Measurements from ENCODE around the gene HAO1. TPM values are rescaled to one million over a fixed set of nuclear protein-coding genes. Genes with fewer than 3 reads are reported as not detected.

The HAO1 gene
- total and polyA plus RNA-seq, 2 of the 13 experiments (the other 11 are each of a cell fraction or from before 2014, with no cell fraction given), result 0.03 TPM; not detected in 1

DNA sequence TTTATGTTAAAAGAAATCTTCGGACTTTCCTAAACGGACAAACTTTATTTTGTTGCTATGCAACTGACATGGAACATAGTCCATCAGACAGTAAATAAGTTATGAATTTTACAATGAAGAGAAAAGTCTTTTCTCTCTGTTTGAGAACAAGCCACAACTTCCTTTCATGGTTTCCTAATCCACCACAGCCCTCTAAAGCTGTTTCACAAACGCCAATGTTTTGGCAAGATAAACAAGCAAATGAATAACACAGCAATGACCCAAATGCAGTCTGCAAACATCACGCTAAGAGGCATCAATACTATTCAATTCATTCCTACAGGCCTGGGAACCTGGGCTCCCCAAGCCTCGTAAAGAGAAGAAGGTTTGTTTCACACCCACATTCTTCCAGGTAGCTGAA lies 60.4 kb downstream of the HAO1 start (continued):
- TF ChIP-seq ZSCAN21 (CRISPR knock-in tag; IDR thresholded peaks at IDR 0.05; ENCODE audit: borderline replicate concordance) (no peak), SETDB1 (CRISPR knock-in tag; IDR thresholded peaks at IDR 0.05; ENCODE audit: borderline replicate concordance) (no peak), ZBTB37 (CRISPR knock-in tag; IDR thresholded peaks at IDR 0.05) (peak; percentile 78; the same call in 1 of the 2 replicates), SMYD3 (CRISPR knock-in tag; IDR thresholded peaks at IDR 0.05) (no peak), SOX6 (IDR thresholded peaks at IDR 0.05) (no peak), SOX6 (CRISPR knock-in tag; IDR thresholded peaks at IDR 0.05) (peak; percentile 51; the same call in 1 of the 2 replicates), ZNF747 (CRISPR knock-in tag; IDR thresholded peaks at IDR 0.05; ENCODE audit: borderline replicate concordance) (no peak), NCOA2 (CRISPR knock-in tag; IDR thresholded peaks at IDR 0.05) (no peak), ZNF607 (CRISPR knock-in tag; IDR thresholded peaks at IDR 0.05; ENCODE audit: borderline replicate concordance) (no peak), RBM39 (IDR thresholded peaks at IDR 0.05; ENCODE audit: low read depth, low read length, poor library complexity, severe bottlenecking) (no peak), TAF1 (CRISPR knock-in tag; IDR thresholded peaks at IDR 0.05) (no peak), KDM4B (CRISPR knock-in tag; IDR thresholded peaks at IDR 0.05) (no peak), BCL6 (CRISPR knock-in tag; IDR thresholded peaks at IDR 0.05) (peak; percentile 23; the same call in 1 of the 2 replicates), ZNF101 (CRISPR knock-in tag; IDR thresholded peaks at IDR 0.05; ENCODE audit: borderline replicate concordance, low read depth) (no peak), MIXL1 (CRISPR knock-in tag; IDR thresholded peaks at IDR 0.05) (no peak), POGZ (CRISPR knock-in tag; IDR thresholded peaks at IDR 0.05) (no peak), PHF5A (CRISPR knock-in tag; IDR thresholded peaks at IDR 0.05; ENCODE audit: low read depth, unreplicated experiment) (no peak), ATRX (CRISPR knock-in tag; IDR thresholded peaks at IDR 0.05; ENCODE audit: borderline replicate concordance) (no peak), CBX1 (IDR thresholded peaks at IDR 0.05; ENCODE audit: low read depth) (no peak), ZNF615 (CRISPR knock-in tag; IDR thresholded peaks at IDR 0.05; ENCODE audit: borderline replicate concordance) (no peak), NFE2 (CRISPR knock-in tag; IDR thresholded peaks at IDR 0.05) (no peak), NR1H2 (CRISPR knock-in tag; IDR thresholded peaks at IDR 0.05; ENCODE audit: borderline replicate concordance, low read depth) (no peak), ZNF614 (CRISPR knock-in tag; IDR thresholded peaks at IDR 0.05; ENCODE audit: borderline replicate concordance) (no peak)
- TF ChIP-seq, protein P1, sequence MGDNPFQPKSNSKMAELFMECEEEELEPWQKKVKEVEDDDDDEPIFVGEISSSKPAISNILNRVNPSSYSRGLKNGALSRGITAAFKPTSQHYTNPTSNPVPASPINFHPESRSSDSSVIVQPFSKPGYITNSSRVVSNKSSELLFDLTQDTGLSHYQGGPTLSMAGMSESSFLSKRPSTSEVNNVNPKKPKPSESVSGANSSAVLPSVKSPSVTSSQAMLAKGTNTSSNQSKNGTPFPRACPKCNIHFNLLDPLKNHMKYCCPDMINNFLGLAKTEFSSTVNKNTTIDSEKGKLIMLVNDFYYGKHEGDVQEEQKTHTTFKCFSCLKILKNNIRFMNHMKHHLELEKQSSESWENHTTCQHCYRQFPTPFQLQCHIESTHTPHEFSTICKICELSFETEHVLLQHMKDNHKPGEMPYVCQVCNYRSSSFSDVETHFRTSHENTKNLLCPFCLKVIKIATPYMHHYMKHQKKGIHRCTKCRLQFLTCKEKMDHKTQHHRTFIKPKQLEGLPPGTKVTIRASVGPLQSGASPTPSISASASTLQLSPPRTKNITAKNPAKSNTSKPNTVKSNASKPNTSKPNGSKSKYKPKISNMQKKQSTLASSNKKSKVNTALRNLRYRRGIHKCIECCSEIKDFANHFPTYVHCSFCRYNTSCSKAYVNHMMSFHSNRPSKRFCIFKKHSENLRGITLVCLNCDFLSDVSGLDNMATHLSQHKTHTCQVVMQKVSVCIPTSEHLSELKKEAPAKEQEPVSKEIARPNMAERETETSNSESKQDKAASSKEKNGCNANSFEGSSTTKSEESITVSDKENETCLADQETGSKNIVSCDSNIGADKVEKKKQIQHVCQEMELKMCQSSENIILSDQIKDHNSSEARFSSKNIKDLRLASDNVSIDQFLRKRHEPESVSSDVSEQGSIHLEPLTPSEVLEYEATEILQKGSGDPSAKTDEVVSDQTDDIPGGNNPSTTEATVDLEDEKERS (CRISPR knock-in tag; IDR thresholded peaks at IDR 0.05), result no peak
- TF ChIP-seq, protein P2, sequence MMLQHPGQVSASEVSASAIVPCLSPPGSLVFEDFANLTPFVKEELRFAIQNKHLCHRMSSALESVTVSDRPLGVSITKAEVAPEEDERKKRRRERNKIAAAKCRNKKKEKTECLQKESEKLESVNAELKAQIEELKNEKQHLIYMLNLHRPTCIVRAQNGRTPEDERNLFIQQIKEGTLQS (CRISPR knock-in tag; IDR thresholded peaks at IDR 0.05), result no peak
